Cardiac muscle cell (in vitro differentiated cells and primary cell): ENCODE measurements around the gene SDR39U1. TPM values are rescaled to one million over a fixed set of nuclear protein-coding genes. Genes with fewer than 3 reads are reported as not detected.
"Not testable (repeated sequence)": the region's sequence is repeated elsewhere in the genome, so short reads cannot be mapped to it uniquely, and the experiment has no call there.

Experiments used
- DNase-seq, 2 donors: peaks; one replicate each; pipeline versions ENCODE4 v3.0.0 to v3.0.0-alpha.2; 2010 to 2017; ENCODE audit warnings: low read depth in 1 of 2, low spot score in 1 of 2
- H3K27ac ChIP-seq: fragments of 200-600 bp; sonication (generic); 2 replicates; pipeline ENCODE4 v1.5.1; 2016
- H3K27me3 ChIP-seq: fragments of 200-600 bp; sonication (generic); 2 replicates; pipeline ENCODE4 v1.6.0; 2016; ENCODE audit warnings: control low read depth
- H3K36me3 ChIP-seq: fragments of 200-600 bp; sonication (generic); 2 replicates; pipeline ENCODE4 v1.5.1; 2016; ENCODE audit warnings: control low read depth
- H3K4me1 ChIP-seq: fragments of 200-600 bp; sonication (generic); 2 replicates; pipeline ENCODE4 v1.8.1; 2017; ENCODE audit warnings: low read depth, mild to moderate bottlenecking, mixed run types
- H3K4me3 ChIP-seq: fragments of 200-600 bp; sonication (generic); 2 replicates; pipeline ENCODE4 v1.5.1; 2016; ENCODE audit warnings: mild to moderate bottlenecking
- H3K9me3 ChIP-seq: fragments of 200-600 bp; sonication (generic); 2 replicates; pipeline ENCODE4 v1.5.1; 2017; ENCODE audit warnings: low read depth, mild to moderate bottlenecking, control low read depth
- CTCF ChIP-seq: IDR thresholded peaks from 2 replicates; pipeline ENCODE4 v1.5.1; 2012; ENCODE audit warnings: low read depth, mild to moderate bottlenecking, low read length
- polyA plus RNA-seq: library from polyadenylated mRNA; unstranded; fragments of >200 nt; fragmentation: Nextera tagmentation; extraction: Ambion mirVana; gene quantifications from 2 replicates; pipeline ENCODE4 v1.2.1, GENCODE V29; 2016
- total RNA-seq: library from RNA; depleted of rRNA; stranded (reverse); fragments of >200 nt; gene quantifications from 2 replicates; pipeline ENCODE4 v1.2.3, GENCODE V29; 2016

The SDR39U1 gene
- total RNA-seq (60.4 and 63.9 TPM in 2 replicates), polyA plus RNA-seq (163 TPM in 2 replicates)

GRCh38 chr14:24442240-24443052 is at the start of gene SDR39U1:
Gene SDR39U1, minus strand, starts transcription at chr14:24442776. Its CDS starts 7 bp downstream, at chr14:24442769.
- peak; percentile 99 for DNase-seq
- peak within 1 kb of the TSS; percentile 98 for H3K27ac ChIP-seq
- peak within 1 kb of the TSS; percentile 58 for H3K4me3 ChIP-seq
- H3K36me3 ChIP-seq: peaks cover 16% of the 10 kb centered on the region
- H3K4me1 ChIP-seq: peaks cover 8% of the 10 kb centered on the region
- no peaks in the 10 kb centered on the region for H3K9me3 ChIP-seq
- no peak for TF ChIP-seq CTCF
- H3K27me3 ChIP-seq: no peaks in the 10 kb centered on the region

GRCh38 chr14:24491586-24492408 is 49.2 kb upstream of the SDR39U1 start:
- H3K27ac ChIP-seq, H3K4me3 ChIP-seq, H3K36me3 ChIP-seq, DNase-seq, H3K27me3 ChIP-seq, H3K4me1 ChIP-seq, H3K9me3 ChIP-seq: not testable (repeated sequence)

GRCh38 chr14:24483604-24484252 is 41.2 kb upstream of the SDR39U1 start:
- no peaks in the 10 kb centered on the region for H3K36me3 ChIP-seq

GRCh38 chr14:24482699-24483303 is 40.2 kb upstream of the SDR39U1 start:
- H3K36me3 ChIP-seq, H3K27ac ChIP-seq, H3K4me3 ChIP-seq, H3K9me3 ChIP-seq, H3K4me1 ChIP-seq, H3K27me3 ChIP-seq: not testable (repeated sequence)
- peak in 1 of 2 donors; percentile 60 for DNase-seq

More at GRCh38 chr14:24483604-24484252, 41.2 kb upstream of the SDR39U1 start:
- Histone ChIP-seq H3K4me3 (no peak overlapping the region), H3K27ac (no peak overlapping the region), H3K27me3 (no peaks in the 10 kb centered on the region), H3K4me1 (no peaks in the 10 kb centered on the region), H3K9me3 (no peaks in the 10 kb centered on the region)
- TF ChIP-seq CTCF: no peak
- peak; percentile 0 to 87 for DNase-seq

GRCh38 chr14:24481622-24482324 is 39.2 kb upstream of the SDR39U1 start:
- peak; percentile 74 for TF ChIP-seq CTCF
- no peak overlapping the region for H3K4me3 ChIP-seq
- H3K27ac ChIP-seq: no peak overlapping the region
- H3K36me3 ChIP-seq: no peaks in the 10 kb centered on the region
- H3K4me1 ChIP-seq: no peaks in the 10 kb centered on the region
- H3K9me3 ChIP-seq: no peaks in the 10 kb centered on the region
- DNase-seq: peak; percentile 52 to 53
- H3K27me3 ChIP-seq: no peaks in the 10 kb centered on the region

- H3K27me3 ChIP-seq, H3K36me3 ChIP-seq, H3K4me3 ChIP-seq, H3K27ac ChIP-seq, DNase-seq, H3K4me1 ChIP-seq, H3K9me3 ChIP-seq: not testable (repeated sequence)
Observed at GRCh38 chr14:24479999-24480398, 37.4 kb upstream of the SDR39U1 start.
